Stimulated activated CD4-positive, alpha-beta T cell treated with anti-CD3 and anti-CD28 coated beads, TNF-alpha, amount 100 ng/mL, for 4 hours (primary cell): ENCODE measurements around the gene CNTNAP5.

Experiments
- DNase-seq, 3 experiments: peaks; one replicate each; pipeline ENCODE4 v3.0.0-alpha.2; 2020; ENCODE audit warnings: low read depth in 3 of 3

The CNTNAP5 gene

GRCh38 chr2:124542932-124543640 lies 518.0 kb downstream of the CNTNAP5 start:
- DNase-seq, result no peak

GRCh38 chr2:124547700-124548099 lies 522.6 kb downstream of the CNTNAP5 start:
- DNase-seq, result no peak

GRCh38 chr2:124558277-124558905 lies 533.3 kb downstream of the CNTNAP5 start:
- no peak for DNase-seq

- DNase-seq, result no peak
Measured at GRCh38 chr2:124559236-124559635, 534.1 kb downstream of the CNTNAP5 start.

- no peak for DNase-seq
Measured at GRCh38 chr2:124560592-124561112, 535.6 kb downstream of the CNTNAP5 start.

GRCh38 chr2:124561486-124561885 lies 536.4 kb downstream of the CNTNAP5 start:
- DNase-seq, result no peak

- DNase-seq, result no peak
Measured at GRCh38 chr2:124563426-124563825, 538.3 kb downstream of the CNTNAP5 start.

GRCh38 chr2:124566518-124566970 lies 541.5 kb downstream of the CNTNAP5 start:
- no peak for DNase-seq

GRCh38 chr2:124570872-124571271 lies 545.8 kb downstream of the CNTNAP5 start:
- no peak for DNase-seq

GRCh38 chr2:124571836-124572235 lies 546.7 kb downstream of the CNTNAP5 start:
- no peak for DNase-seq

GRCh38 chr2:124572934-124573634 lies 548.0 kb downstream of the CNTNAP5 start:
- DNase-seq, result no peak

- DNase-seq, result no peak
Measured at GRCh38 chr2:124575497-124575896, 550.4 kb downstream of the CNTNAP5 start.

GRCh38 chr2:124580263-124580662 lies 555.2 kb downstream of the CNTNAP5 start:
- no peak for DNase-seq

GRCh38 chr2:124582387-124582786 lies 557.3 kb downstream of the CNTNAP5 start:
- DNase-seq, result no peak

GRCh38 chr2:124584615-124585014 lies 559.5 kb downstream of the CNTNAP5 start:
- no peak for DNase-seq

GRCh38 chr2:124585277-124585676 lies 560.2 kb downstream of the CNTNAP5 start:
- no peak for DNase-seq

- no peak for DNase-seq
Measured at GRCh38 chr2:124586210-124586609, 561.1 kb downstream of the CNTNAP5 start.

- DNase-seq, result no peak
Measured at GRCh38 chr2:124586835-124587234, 561.7 kb downstream of the CNTNAP5 start.

- DNase-seq, result no peak
Measured at GRCh38 chr2:124589971-124590370, 564.9 kb downstream of the CNTNAP5 start.

- DNase-seq, result no peak
Measured at GRCh38 chr2:124602759-124603158, 577.7 kb downstream of the CNTNAP5 start.

- DNase-seq, result no peak
Measured at GRCh38 chr2:124604940-124605339, 579.9 kb downstream of the CNTNAP5 start.

GRCh38 chr2:124607679-124608078 lies 582.6 kb downstream of the CNTNAP5 start:
- DNase-seq, result no peak

GRCh38 chr2:124609667-124610066 lies 584.6 kb downstream of the CNTNAP5 start:
- DNase-seq, result no peak
